NT2/D1 (cell line): Measurements from ENCODE around the gene PRCD.

Experiments
- SUZ12 ChIP-seq: IDR thresholded peaks from 2 replicates; pipeline ENCODE4 v1.6.1; 2011; ENCODE audit not compliant: insufficient read length, insufficient read depth; ENCODE audit errors: extremely low read depth
- YY1 ChIP-seq: IDR thresholded peaks from 2 replicates; pipeline ENCODE4 v1.6.1; 2011; ENCODE audit not compliant: insufficient read length, insufficient read depth

GRCh38 chr17:76530811-76531485, 8.9 kb upstream of the PRCD start:
- no peak for TF ChIP-seq SUZ12
- no peak for TF ChIP-seq YY1
